ENCODE data around the gene HOXA6. TPM values are rescaled to one million over a fixed set of nuclear protein-coding genes. Genes with fewer than 3 reads are reported as not detected.

HOXA6 gene
- total RNA-seq, 1 experiment from 2014 or later = not detected

DNA sequence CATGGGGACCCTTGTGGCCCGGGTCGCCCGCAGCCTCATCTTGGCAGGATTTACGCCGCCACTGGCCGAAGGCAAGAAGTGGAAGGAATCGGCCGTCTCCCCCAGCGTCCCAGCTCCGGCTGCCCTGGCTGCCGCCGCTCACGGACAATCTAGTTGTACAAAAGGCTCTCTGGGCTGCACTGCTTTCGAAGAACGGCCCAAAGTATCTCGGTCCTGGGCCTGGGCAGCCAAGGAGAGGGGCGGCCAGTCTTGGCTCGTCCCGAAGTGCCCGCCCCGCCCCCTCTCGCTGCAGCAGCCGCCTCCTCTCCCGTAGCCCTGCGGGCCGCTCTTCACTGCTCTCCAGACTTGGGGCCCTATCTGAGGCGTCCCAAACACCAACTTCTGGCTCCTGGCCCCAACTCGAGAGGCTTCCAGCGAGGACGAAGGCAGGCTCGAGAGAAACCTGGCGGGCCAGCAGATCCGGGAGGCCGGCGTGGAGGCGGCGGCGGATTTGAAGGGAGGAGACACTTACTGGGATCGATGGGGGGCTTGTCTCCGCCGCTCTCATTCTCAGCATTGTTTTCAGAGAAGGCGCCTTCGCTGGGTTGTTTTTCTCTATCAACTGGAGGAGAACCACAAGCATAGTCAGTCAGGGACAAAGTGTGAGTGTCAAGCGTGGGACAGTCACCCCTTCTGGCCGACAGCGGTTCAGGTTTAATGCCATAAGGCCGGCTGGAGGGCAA lies 17.0 kb upstream of the HOXA6 start:
- Histone ChIP-seq H3K9me3 (ENCODE audit: control insufficient read depth, low read depth, low read length) (no peaks in the 10 kb centered on the region), H3K4me1 (ENCODE audit: insufficient read depth, low read length) (no peaks in the 10 kb centered on the region), H4K8ac (replicated peaks; ENCODE audit: insufficient read length, low read depth, low read length) (no peak overlapping the region), H4K20me1 (ENCODE audit: control insufficient read depth, insufficient read depth, insufficient read length) (no peaks in the 10 kb centered on the region), H3K27me3 (ENCODE audit: insufficient read depth, low read length) (peaks cover 96% of the 10 kb centered on the region), H3K9ac (ENCODE audit: extremely low read depth, insufficient read length, low read length) (no peak overlapping the region), H3T11ph (ENCODE audit: low read length) (no peak overlapping the region), H3K27ac (ENCODE audit: insufficient read length, low read depth, low read length) (no peak overlapping the region), H3K18ac (ENCODE audit: insufficient read length, low read depth, low read length) (no peak overlapping the region), H3K14ac (ENCODE audit: insufficient read depth, low read length) (no peak overlapping the region; the same call in 1 of the 2 replicates), H3K4me2 (ENCODE audit: insufficient read depth, insufficient read length, low read length) (peak overlapping the region; percentile 37), H3K23ac (ENCODE audit: insufficient read length, low read depth, low read length) (no peak overlapping the region), H3K79me1 (ENCODE audit: insufficient read depth, low read depth, low read length, poor library complexity, severe bottlenecking) (no peaks in the 10 kb centered on the region), H4K91ac (ENCODE audit: insufficient read length, low read depth, low read length) (no peak overlapping the region), H2BK5ac (ENCODE audit: insufficient read length, low read length) (no peak overlapping the region), H2BK15ac (ENCODE audit: low read depth, low read length) (no peak overlapping the region), H2BK12ac (ENCODE audit: insufficient read length, low read depth, low read length) (no peak overlapping the region), H2AFZ (ENCODE audit: low read length) (no peak overlapping the region), H2BK120ac (ENCODE audit: low read depth, low read length, poor library complexity, severe bottlenecking) (no peak overlapping the region), H3K23me2 (ENCODE audit: insufficient read length, low read depth, low read length, poor library complexity, severe bottlenecking) (no peaks in the 10 kb centered on the region), H3K4ac (ENCODE audit: low read depth, low read length) (no peak overlapping the region), H2BK20ac (ENCODE audit: low read depth, low read length, poor library complexity, severe bottlenecking) (no peak overlapping the region), H3K56ac (ENCODE audit: insufficient read length, low read depth, low read length) (no peak overlapping the region), H2AK5ac (ENCODE audit: insufficient read length, low read length) (no peak overlapping the region), H4K5ac (ENCODE audit: insufficient read length, low read depth, low read length) (no peak overlapping the region), H3K79me2 (ENCODE audit: insufficient read depth, low read length) (no peaks in the 10 kb centered on the region)
- Mint-ChIP-seq H3K27me3 (ENCODE audit: low read depth) (peaks cover 98% of the 10 kb centered on the region), H3K9me3 (peaks cover 5 to 10% of the 10 kb centered on the region in 2 experiments), H3K27ac (no peak overlapping the region; a peak in 1 of 7 replicates), H3K36me3 (ENCODE audit: insufficient read depth in 1 of 3, low read depth in 3 of 3) (no peaks in the 10 kb centered on the region; a peak in 1 of 7 replicates), H3K4me3 (no peak overlapping the region; a peak in 1 of 5 replicates), H3K4me1 (peaks cover 0 to 15% of the 10 kb centered on the region in 2 experiments; a peak in 3 of 4 replicates)
- TF ChIP-seq, protein P1, sequence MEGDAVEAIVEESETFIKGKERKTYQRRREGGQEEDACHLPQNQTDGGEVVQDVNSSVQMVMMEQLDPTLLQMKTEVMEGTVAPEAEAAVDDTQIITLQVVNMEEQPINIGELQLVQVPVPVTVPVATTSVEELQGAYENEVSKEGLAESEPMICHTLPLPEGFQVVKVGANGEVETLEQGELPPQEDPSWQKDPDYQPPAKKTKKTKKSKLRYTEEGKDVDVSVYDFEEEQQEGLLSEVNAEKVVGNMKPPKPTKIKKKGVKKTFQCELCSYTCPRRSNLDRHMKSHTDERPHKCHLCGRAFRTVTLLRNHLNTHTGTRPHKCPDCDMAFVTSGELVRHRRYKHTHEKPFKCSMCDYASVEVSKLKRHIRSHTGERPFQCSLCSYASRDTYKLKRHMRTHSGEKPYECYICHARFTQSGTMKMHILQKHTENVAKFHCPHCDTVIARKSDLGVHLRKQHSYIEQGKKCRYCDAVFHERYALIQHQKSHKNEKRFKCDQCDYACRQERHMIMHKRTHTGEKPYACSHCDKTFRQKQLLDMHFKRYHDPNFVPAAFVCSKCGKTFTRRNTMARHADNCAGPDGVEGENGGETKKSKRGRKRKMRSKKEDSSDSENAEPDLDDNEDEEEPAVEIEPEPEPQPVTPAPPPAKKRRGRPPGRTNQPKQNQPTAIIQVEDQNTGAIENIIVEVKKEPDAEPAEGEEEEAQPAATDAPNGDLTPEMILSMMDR (conservative IDR thresholded peaks at IDR 0.05) = peak; percentile 48; the same call in 2 of the 3 replicates
- WGBS (ENCODE audit: extremely low coverage, insufficient read length, low lambda C conversion rate) = no CpG with 5 or more reads among the region's 47 CpGs
- peak; percentile 74 for DNase-seq

All from H9 (cell line).